Neural cell (in vitro differentiated cells): ENCODE measurements around the gene ATXN2. TPM values are rescaled to one million over a fixed set of nuclear protein-coding genes. Genes with fewer than 3 reads are reported as not detected.

Experiments used
- H2AFZ ChIP-seq: fragments of 200-600, 300-800 bp; sonication (generic), shearing (Covaris generic); 2 replicates; pipeline ENCODE4 v1.6.0; 2014; ENCODE audit warnings: low read depth, mild to moderate bottlenecking, antibody characterized with exemption, low read length, moderate library complexity
- H3F3A ChIP-seq: fragments of 200-600 bp; shearing (Covaris generic); 2 replicates; pipeline ENCODE4 v1.6.1; 2016; ENCODE audit warnings: mild to moderate bottlenecking, moderate library complexity, mixed read lengths, antibody characterized with exemption, low read length; ENCODE audit not compliant: insufficient read depth, poor library complexity, severe bottlenecking
- H3K27ac ChIP-seq: fragments of 200-600, 300-800 bp; sonication (generic), shearing (Covaris generic); 2 replicates; pipeline ENCODE4 v1.5.1; 2014; ENCODE audit warnings: mild to moderate bottlenecking, low read length, moderate library complexity
- H3K27me3 ChIP-seq: fragments of 300-800, 200-600 bp; sonication (generic), shearing (Covaris generic); 2 replicates; pipeline ENCODE4 v1.6.0; 2014; ENCODE audit warnings: mild to moderate bottlenecking, low read depth, low read length, moderate library complexity; ENCODE audit not compliant: insufficient read depth
- H3K36me3 ChIP-seq: fragments of 300-800, 200-600 bp; sonication (generic), shearing (Covaris generic); 2 replicates; pipeline ENCODE4 v1.5.1; 2014; ENCODE audit warnings: mild to moderate bottlenecking, antibody characterized with exemption, low read length, moderate library complexity; ENCODE audit not compliant: insufficient read depth
- H3K4me2 ChIP-seq: fragments of 300-800, 200-600 bp; sonication (generic), shearing (Covaris generic); 2 replicates; pipeline ENCODE4 v1.6.0; 2014; ENCODE audit warnings: mild to moderate bottlenecking, low read length
- H3K4me3 ChIP-seq: fragments of 300-800, 200-600 bp; sonication (generic), shearing (Covaris generic); 2 replicates; pipeline ENCODE4 v1.5.1; 2014; ENCODE audit warnings: mild to moderate bottlenecking, low read length, moderate library complexity
- H3K79me2 ChIP-seq: fragments of 200-600 bp; shearing (Covaris generic); replicated peaks from 2 replicates; pipeline ENCODE4 v1.6.0; 2014; ENCODE audit warnings: mild to moderate bottlenecking, low read length, moderate library complexity; ENCODE audit not compliant: insufficient read depth
- H3K9ac ChIP-seq: fragments of 300-800, 200-600 bp; sonication (generic), shearing (Covaris generic); 2 replicates; pipeline ENCODE4 v1.6.1; 2016; ENCODE audit warnings: mild to moderate bottlenecking, low read length, mixed read lengths
- H3K9me2 ChIP-seq: fragments of 200-600 bp; shearing (Covaris generic); 2 replicates; pipeline ENCODE4 v1.6.1; 2016; ENCODE audit warnings: mild to moderate bottlenecking, low read length, mixed read lengths; ENCODE audit not compliant: insufficient read depth
- H3K9me3 ChIP-seq: fragments of 200-600, 300-800 bp; sonication (generic), shearing (Covaris generic); 2 replicates; pipeline ENCODE4 v1.6.1; 2016; ENCODE audit warnings: mild to moderate bottlenecking, mixed run types, low read length, moderate library complexity, mixed read lengths
- H4K20me1 ChIP-seq: fragments of 200-600 bp; shearing (Covaris generic); 2 replicates; pipeline ENCODE4 v1.6.1; 2016; ENCODE audit warnings: mild to moderate bottlenecking, mixed run types; ENCODE audit not compliant: insufficient read depth
- EP300 ChIP-seq: fragments of 450-650 bp; conservative IDR thresholded peaks from 2 replicates; pipeline ENCODE4 v1.6.1; 2014; ENCODE audit warnings: antibody characterized with exemption, mild to moderate bottlenecking, moderate library complexity; ENCODE audit not compliant: poor library complexity, severe bottlenecking
- EZH2 ChIP-seq: fragments of 200-600, 300-800 bp; shearing (Covaris generic), sonication (generic); IDR thresholded peaks from 2 replicates; pipeline ENCODE4 v1.6.1; 2014; ENCODE audit warnings: antibody characterized with exemption, low read length, borderline replicate concordance, mild to moderate bottlenecking; ENCODE audit not compliant: insufficient read depth, poor library complexity, severe bottlenecking
- MXI1 ChIP-seq: fragments of 450-650 bp; conservative IDR thresholded peaks from 2 replicates; pipeline ENCODE4 v1.6.1; 2014; ENCODE audit warnings: antibody characterized with exemption, mild to moderate bottlenecking; ENCODE audit not compliant: poor library complexity, severe bottlenecking
- POLR2AphosphoS5 ChIP-seq: IDR thresholded peaks from 2 replicates; pipeline ENCODE4 v1.6.1; 2012
- RAD21 ChIP-seq: fragments of 450-650 bp; conservative IDR thresholded peaks from 2 replicates; pipeline ENCODE4 v1.6.1; 2014; ENCODE audit warnings: antibody characterized with exemption, mild to moderate bottlenecking, moderate library complexity
- TAF1 ChIP-seq: IDR thresholded peaks from 2 replicates; pipeline ENCODE4 v1.6.1; 2012; ENCODE audit warnings: low read depth
- polyA plus RNA-seq: library from polyadenylated mRNA; depleted of rRNA; stranded (reverse); fragments of >200 nt; gene quantifications from 2 replicates; pipeline ENCODE4 v1.2.3, GENCODE V29; 2014
- TF ChIP-seq, protein P1 (sequence below): IDR thresholded peaks from 2 replicates; pipeline ENCODE4 v1.6.1; 2012; ENCODE audit warnings: borderline replicate concordance
- TF ChIP-seq, protein P2 (sequence below): fragments of 450-650 bp; IDR thresholded peaks from 2 replicates; pipeline ENCODE4 v1.5.1; 2014; ENCODE audit warnings: antibody characterized with exemption, mild to moderate bottlenecking, moderate library complexity; ENCODE audit not compliant: poor library complexity, severe bottlenecking

The ATXN2 gene
- polyA plus RNA-seq, 1 donor from 2014 or later, result 12.6 TPM

DNA sequence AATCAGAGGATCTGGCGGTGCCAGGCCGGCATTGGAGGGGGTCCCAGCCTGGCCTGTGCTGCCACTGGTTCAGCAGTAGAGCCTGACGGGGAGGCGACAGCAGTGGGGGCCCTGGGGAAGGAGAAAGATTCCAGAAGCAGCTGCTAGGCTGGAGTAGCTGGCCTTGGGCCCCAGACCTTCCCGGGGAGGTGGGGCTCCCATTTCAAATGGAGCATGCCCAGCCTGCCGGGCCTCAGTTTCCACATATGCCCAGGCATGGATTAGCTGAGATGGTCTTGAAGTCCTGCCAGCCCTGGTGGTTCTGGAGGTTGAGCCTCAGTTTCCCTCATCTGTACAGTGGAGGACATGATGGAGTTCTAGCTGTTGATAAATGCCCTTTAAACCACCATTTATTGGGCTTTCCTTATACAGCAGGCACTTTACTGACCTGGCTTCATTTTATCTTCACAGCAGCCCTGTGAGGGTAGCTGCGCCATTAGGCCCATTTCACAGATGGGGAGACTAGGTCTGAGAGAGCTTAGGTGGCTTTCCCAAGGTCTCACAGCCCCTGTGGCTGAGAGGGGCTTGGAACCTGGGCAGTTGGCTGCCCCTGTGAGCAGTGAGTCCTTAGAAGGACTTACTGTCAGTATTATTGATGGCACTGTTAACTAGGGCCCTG is 171.6 kb downstream of the ATXN2 start:
- Histone ChIP-seq H3K4me2 (no peak overlapping the region), H3K27ac (no peak overlapping the region), H3K27me3 (no peaks in the 10 kb centered on the region), H3K9me2 (no peaks in the 10 kb centered on the region), H3K36me3 (no peaks in the 10 kb centered on the region), H3K9ac (no peak overlapping the region), H4K20me1 (no peaks in the 10 kb centered on the region), H3F3A (no peaks in the 10 kb centered on the region), H3K9me3 (no peaks in the 10 kb centered on the region), H3K79me2 (no peaks in the 10 kb centered on the region), H2AFZ (no peak overlapping the region), H3K4me3 (no peak overlapping the region)
- TF ChIP-seq, protein P1, sequence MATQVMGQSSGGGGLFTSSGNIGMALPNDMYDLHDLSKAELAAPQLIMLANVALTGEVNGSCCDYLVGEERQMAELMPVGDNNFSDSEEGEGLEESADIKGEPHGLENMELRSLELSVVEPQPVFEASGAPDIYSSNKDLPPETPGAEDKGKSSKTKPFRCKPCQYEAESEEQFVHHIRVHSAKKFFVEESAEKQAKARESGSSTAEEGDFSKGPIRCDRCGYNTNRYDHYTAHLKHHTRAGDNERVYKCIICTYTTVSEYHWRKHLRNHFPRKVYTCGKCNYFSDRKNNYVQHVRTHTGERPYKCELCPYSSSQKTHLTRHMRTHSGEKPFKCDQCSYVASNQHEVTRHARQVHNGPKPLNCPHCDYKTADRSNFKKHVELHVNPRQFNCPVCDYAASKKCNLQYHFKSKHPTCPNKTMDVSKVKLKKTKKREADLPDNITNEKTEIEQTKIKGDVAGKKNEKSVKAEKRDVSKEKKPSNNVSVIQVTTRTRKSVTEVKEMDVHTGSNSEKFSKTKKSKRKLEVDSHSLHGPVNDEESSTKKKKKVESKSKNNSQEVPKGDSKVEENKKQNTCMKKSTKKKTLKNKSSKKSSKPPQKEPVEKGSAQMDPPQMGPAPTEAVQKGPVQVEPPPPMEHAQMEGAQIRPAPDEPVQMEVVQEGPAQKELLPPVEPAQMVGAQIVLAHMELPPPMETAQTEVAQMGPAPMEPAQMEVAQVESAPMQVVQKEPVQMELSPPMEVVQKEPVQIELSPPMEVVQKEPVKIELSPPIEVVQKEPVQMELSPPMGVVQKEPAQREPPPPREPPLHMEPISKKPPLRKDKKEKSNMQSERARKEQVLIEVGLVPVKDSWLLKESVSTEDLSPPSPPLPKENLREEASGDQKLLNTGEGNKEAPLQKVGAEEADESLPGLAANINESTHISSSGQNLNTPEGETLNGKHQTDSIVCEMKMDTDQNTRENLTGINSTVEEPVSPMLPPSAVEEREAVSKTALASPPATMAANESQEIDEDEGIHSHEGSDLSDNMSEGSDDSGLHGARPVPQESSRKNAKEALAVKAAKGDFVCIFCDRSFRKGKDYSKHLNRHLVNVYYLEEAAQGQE, result no peak
- TF ChIP-seq POLR2AphosphoS5, result no peak

DNA sequence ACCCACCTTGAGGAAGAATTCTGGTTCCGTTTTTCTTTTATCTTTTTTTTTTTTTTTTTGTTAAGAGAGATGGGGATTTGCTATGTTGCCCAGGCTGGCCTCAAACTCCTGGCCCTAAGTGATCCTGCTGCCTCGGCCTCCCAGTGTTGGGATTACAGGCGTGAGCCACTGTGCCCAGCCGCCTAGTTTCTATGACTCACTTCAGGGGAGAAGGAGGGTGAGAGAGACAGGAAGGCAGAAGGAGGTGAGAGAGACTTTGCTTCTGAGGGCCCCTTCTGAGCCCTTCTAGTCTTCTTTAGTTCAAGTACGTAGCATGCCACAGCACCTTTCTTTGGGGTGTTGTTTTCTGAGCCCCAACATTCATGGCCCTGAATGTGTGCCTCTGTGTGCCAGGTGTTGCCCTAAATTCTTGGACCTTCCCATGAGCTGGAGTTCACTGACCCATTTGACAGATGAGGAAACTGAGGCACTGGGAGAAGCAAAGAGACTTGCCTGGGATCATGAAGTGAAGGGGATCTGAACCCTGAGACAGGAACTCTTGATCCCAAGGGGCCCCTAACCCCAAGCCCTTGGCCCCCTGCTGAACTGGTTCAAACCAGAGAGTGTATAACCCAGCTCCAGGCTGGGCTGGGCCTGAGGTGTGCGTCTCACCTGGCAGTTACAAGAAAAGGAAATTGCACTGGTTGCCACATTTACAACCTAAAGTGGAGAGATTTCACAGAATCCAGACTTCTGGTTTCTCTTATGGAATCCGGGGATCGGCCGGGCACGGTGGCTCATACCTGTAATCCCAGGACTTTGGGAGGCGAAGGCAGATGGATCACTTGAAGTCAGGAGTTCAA is 172.6 kb downstream of the ATXN2 start:
- Histone ChIP-seq H2AFZ (no peak overlapping the region), H3K9me2 (no peaks in the 10 kb centered on the region), H4K20me1 (no peaks in the 10 kb centered on the region), H3F3A (no peaks in the 10 kb centered on the region), H3K79me2 (no peaks in the 10 kb centered on the region), H3K4me2 (no peak overlapping the region), H3K27me3 (no peaks in the 10 kb centered on the region), H3K9me3 (no peaks in the 10 kb centered on the region), H3K36me3 (no peaks in the 10 kb centered on the region), H3K9ac (no peak overlapping the region), H3K4me3 (no peak overlapping the region), H3K27ac (no peak overlapping the region)
- no peak for TF ChIP-seq POLR2AphosphoS5
- no peak for TF ChIP-seq TAF1
- TF ChIP-seq, protein P1, result no peak
- TF ChIP-seq, protein P2, sequence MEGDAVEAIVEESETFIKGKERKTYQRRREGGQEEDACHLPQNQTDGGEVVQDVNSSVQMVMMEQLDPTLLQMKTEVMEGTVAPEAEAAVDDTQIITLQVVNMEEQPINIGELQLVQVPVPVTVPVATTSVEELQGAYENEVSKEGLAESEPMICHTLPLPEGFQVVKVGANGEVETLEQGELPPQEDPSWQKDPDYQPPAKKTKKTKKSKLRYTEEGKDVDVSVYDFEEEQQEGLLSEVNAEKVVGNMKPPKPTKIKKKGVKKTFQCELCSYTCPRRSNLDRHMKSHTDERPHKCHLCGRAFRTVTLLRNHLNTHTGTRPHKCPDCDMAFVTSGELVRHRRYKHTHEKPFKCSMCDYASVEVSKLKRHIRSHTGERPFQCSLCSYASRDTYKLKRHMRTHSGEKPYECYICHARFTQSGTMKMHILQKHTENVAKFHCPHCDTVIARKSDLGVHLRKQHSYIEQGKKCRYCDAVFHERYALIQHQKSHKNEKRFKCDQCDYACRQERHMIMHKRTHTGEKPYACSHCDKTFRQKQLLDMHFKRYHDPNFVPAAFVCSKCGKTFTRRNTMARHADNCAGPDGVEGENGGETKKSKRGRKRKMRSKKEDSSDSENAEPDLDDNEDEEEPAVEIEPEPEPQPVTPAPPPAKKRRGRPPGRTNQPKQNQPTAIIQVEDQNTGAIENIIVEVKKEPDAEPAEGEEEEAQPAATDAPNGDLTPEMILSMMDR, result no peak
- TF ChIP-seq EZH2, result no peak
- no peak for TF ChIP-seq RAD21
- no peak for TF ChIP-seq EP300
- TF ChIP-seq MXI1, result no peak
